ENCODE data around the gene PLEKHH2. TPM values are rescaled to one million over a fixed set of nuclear protein-coding genes. Genes with fewer than 3 reads are reported as not detected.

PLEKHH2 gene
- total and polyA plus RNA-seq, 2 of the 13 experiments (the other 11 are each of a cell fraction or from before 2014, with no cell fraction given) = 1.1 to 3.0 TPM

DNA sequence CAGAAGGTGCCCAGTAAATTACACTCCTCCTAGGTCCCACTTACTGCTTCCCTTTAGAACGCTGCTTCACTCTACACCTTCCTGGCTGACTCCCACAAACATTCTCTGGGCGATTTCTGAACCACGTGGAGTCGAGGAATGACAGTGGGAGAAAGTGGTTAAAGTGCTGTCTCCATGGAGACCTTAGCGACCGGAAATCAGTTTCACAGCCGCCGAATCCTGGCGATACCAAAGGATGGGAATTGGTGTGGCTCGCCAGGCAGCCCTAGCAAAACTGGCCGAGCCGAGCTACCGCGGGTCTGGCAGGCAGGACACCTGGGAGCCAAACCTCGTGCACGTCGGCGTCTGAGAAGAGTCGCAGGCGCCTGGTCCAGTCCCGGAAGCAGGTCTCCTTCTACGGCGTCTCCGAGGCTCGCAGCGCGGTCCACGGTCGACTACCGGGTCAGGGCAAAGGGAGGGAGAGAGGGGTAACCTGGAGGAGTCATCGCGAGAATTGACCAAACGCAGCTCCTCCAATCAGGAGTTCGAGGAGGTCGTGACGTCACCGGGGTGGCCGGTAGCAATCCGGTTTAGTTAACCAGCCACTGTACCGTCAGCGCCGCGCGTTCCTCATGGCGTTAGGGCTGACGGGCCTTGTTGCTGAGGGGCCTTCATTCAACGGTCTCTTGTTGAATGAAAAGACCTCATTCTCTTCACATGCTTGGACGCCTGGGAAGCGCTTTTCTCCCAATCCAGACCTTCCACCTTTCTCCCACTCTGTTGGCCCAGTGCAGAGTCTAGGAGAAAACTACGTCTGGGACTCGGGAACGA, 41.3 kb upstream of the PLEKHH2 start, which contains the start of gene THADA (continued):
- no peak; the same call in 1 of the 2 replicates for TF ChIP-seq ZKSCAN1 (IDR thresholded peaks at IDR 0.05; ENCODE audit: low read length)
- TF ChIP-seq DNMT3B (CRISPR knock-in tag; conservative IDR thresholded peaks at IDR 0.05) = peak; percentile 35; the same call in 1 of the 2 replicates
- TF ChIP-seq, protein P1, sequence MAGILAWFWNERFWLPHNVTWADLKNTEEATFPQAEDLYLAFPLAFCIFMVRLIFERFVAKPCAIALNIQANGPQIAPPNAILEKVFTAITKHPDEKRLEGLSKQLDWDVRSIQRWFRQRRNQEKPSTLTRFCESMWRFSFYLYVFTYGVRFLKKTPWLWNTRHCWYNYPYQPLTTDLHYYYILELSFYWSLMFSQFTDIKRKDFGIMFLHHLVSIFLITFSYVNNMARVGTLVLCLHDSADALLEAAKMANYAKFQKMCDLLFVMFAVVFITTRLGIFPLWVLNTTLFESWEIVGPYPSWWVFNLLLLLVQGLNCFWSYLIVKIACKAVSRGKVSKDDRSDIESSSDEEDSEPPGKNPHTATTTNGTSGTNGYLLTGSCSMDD (CRISPR knock-in tag; IDR thresholded peaks at IDR 0.05) = no peak
- no peak for TF ChIP-seq ZNF577 (CRISPR knock-in tag; IDR thresholded peaks at IDR 0.05; ENCODE audit: borderline replicate concordance, low read depth)
- TF ChIP-seq ZNF703 (CRISPR knock-in tag; IDR thresholded peaks at IDR 0.05; ENCODE audit: borderline replicate concordance) = 0 out of 2 replicates have a peak, but pooled peaks have one; percentile 55
- peak; percentile 99; the same call in 1 of the 2 replicates for TF ChIP-seq ZNF598 (CRISPR knock-in tag; IDR thresholded peaks at IDR 0.05; ENCODE audit: borderline replicate concordance)
- TF ChIP-seq, protein P2, sequence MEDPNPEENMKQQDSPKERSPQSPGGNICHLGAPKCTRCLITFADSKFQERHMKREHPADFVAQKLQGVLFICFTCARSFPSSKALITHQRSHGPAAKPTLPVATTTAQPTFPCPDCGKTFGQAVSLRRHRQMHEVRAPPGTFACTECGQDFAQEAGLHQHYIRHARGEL (CRISPR knock-in tag; IDR thresholded peaks at IDR 0.05) = no peak
- TF ChIP-seq, protein P3, sequence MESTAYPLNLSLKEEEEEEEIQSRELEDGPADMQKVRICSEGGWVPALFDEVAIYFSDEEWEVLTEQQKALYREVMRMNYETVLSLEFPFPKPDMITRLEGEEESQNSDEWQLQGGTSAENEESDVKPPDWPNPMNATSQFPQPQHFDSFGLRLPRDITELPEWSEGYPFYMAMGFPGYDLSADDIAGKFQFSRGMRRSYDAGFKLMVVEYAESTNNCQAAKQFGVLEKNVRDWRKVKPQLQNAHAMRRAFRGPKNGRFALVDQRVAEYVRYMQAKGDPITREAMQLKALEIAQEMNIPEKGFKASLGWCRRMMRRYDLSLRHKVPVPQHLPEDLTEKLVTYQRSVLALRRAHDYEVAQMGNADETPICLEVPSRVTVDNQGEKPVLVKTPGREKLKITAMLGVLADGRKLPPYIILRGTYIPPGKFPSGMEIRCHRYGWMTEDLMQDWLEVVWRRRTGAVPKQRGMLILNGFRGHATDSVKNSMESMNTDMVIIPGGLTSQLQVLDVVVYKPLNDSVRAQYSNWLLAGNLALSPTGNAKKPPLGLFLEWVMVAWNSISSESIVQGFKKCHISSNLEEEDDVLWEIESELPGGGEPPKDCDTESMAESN (CRISPR knock-in tag; conservative IDR thresholded peaks at IDR 0.05) = peak; percentile 55; the same call in 1 of the 2 replicates
- peak; percentile 100 for TF ChIP-seq POLR2G (IDR thresholded peaks at IDR 0.05; ENCODE audit: low read depth, low read length)
- TF ChIP-seq ZMYM2 (CRISPR knock-in tag; IDR thresholded peaks at IDR 0.05) = no peak
- TF ChIP-seq HNRNPLL (IDR thresholded peaks at IDR 0.05; ENCODE audit: low read depth, low read length, poor library complexity, severe bottlenecking) = peak; percentile 85
- TF ChIP-seq, protein P4, sequence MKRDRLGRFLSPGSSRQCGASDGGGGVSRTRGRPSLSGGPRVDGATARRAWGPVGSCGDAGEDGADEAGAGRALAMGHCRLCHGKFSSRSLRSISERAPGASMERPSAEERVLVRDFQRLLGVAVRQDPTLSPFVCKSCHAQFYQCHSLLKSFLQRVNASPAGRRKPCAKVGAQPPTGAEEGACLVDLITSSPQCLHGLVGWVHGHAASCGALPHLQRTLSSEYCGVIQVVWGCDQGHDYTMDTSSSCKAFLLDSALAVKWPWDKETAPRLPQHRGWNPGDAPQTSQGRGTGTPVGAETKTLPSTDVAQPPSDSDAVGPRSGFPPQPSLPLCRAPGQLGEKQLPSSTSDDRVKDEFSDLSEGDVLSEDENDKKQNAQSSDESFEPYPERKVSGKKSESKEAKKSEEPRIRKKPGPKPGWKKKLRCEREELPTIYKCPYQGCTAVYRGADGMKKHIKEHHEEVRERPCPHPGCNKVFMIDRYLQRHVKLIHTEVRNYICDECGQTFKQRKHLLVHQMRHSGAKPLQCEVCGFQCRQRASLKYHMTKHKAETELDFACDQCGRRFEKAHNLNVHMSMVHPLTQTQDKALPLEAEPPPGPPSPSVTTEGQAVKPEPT (CRISPR knock-in tag; IDR thresholded peaks at IDR 0.05; ENCODE audit: low read depth) = 0 out of 2 replicates have a peak, but pooled peaks have one; percentile 27
- TF ChIP-seq, protein P5, sequence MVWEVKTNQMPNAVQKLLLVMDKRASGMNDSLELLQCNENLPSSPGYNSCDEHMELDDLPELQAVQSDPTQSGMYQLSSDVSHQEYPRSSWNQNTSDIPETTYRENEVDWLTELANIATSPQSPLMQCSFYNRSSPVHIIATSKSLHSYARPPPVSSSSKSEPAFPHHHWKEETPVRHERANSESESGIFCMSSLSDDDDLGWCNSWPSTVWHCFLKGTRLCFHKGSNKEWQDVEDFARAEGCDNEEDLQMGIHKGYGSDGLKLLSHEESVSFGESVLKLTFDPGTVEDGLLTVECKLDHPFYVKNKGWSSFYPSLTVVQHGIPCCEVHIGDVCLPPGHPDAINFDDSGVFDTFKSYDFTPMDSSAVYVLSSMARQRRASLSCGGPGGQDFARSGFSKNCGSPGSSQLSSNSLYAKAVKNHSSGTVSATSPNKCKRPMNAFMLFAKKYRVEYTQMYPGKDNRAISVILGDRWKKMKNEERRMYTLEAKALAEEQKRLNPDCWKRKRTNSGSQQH (CRISPR knock-in tag; IDR thresholded peaks at IDR 0.05; ENCODE audit: low read depth) = peak; percentile 97
- TF ChIP-seq ZNF547 (CRISPR knock-in tag; IDR thresholded peaks at IDR 0.05) = peak; percentile 91
- TF ChIP-seq, protein P6, sequence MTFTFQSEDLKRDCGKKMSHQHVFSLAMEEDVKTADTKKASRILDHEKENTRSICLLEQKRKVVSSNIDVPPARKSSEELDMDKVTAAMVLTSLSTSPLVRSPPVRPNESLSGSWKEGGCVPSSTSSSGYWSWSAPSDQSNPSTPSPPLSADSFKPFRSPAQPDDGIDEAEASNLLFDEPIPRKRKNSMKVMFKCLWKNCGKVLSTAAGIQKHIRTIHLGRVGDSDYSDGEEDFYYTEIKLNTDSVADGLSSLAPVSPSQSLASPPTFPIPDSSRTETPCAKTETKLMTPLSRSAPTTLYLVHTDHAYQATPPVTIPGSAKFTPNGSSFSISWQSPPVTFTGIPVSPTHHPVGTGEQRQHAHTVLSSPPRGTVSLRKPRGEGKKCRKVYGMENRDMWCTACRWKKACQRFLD (CRISPR knock-in tag; IDR thresholded peaks at IDR 0.05; ENCODE audit: borderline replicate concordance) = peak; percentile 56; the same call in 1 of the 2 replicates
- peak; percentile 97 for TF ChIP-seq ZNF605 (CRISPR knock-in tag; IDR thresholded peaks at IDR 0.05)
- TF ChIP-seq ZBTB38 (CRISPR knock-in tag; IDR thresholded peaks at IDR 0.05) = peak; percentile 80
- TF ChIP-seq, protein P7, sequence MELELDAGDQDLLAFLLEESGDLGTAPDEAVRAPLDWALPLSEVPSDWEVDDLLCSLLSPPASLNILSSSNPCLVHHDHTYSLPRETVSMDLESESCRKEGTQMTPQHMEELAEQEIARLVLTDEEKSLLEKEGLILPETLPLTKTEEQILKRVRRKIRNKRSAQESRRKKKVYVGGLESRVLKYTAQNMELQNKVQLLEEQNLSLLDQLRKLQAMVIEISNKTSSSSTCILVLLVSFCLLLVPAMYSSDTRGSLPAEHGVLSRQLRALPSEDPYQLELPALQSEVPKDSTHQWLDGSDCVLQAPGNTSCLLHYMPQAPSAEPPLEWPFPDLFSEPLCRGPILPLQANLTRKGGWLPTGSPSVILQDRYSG (CRISPR knock-in tag; IDR thresholded peaks at IDR 0.05) = 0 out of 2 replicates have a peak, but pooled peaks have one; percentile 37
